ENCODE measurements around the gene KRT14.

KRT14 gene

GRCh38 chr17:41575336-41575735 lies 11.4 kb downstream of the KRT14 start:
- DNase-seq, result no peak

DNA sequence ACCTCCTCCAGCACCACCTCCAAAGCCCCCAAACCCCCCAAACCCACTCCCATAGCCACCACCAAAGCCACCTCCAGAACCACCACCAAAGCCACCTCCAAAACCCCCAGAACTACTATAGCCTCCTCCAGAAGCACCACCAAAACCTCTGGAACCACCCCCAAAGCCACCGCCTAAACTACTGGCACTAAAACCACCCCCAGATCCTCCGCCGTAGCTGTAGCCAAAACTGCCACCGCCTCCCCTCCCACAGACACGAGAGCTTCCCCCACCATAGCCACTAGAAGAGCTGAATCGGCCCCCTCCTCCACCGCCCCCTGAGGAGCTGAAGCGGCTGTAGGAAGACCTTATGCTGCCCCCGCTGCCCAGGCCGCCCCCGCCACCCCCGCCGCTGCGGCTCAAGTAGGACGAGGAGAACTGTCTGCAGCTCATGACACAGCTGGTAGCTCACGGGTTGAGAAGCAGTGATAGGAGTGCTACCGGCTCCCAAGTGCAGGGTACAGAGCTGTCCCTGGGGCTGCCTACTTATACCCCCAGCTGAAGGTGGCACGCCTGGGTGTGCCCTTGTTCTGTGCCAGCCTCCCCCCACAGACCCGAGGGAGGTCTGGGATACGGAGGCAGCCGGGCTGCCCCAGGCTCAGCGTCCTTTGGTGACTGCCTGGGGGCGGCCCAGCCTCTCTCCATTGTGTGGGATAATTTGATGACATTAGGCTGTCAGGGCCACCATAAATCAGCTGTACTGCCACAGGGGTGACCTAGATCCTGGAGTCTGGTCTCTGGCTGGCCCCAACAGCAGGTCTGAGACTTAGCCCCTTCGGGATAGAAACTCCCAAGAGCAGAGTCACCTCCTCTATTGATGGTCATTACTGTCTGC lies 14.9 kb downstream of the KRT14 start, which contains the start of gene KRT9:
Gene KRT9 (minus strand): TSS at position 499 of the 874 bp plus-strand sequence. CDS start 67 bp downstream, at position 432.
- no peak for DNase-seq

GRCh38 chr17:41567317-41567716 lies 19.4 kb downstream of the KRT14 start:
- DNase-seq, result no peak

DNA sequence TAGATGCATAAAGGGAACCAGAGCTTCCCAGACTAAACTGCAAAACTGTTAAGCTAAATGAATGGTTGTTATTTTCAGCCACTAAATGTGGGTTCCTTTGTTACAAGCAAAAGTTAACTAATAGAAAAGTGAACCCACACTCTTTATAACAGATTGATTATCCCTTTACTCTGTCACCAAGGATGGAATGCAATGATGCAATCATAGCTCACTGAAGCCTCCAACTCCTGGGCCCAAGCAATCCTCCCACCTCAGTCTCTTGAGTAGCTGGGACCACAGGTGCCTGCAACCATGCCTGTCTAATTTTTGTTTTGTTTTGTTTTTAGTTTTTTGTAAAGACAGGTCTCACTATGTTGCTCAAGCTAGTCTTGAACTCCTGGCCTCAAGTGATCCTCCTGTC lies 21.4 kb downstream of the KRT14 start:
- DNase-seq, result no peak

DNA sequence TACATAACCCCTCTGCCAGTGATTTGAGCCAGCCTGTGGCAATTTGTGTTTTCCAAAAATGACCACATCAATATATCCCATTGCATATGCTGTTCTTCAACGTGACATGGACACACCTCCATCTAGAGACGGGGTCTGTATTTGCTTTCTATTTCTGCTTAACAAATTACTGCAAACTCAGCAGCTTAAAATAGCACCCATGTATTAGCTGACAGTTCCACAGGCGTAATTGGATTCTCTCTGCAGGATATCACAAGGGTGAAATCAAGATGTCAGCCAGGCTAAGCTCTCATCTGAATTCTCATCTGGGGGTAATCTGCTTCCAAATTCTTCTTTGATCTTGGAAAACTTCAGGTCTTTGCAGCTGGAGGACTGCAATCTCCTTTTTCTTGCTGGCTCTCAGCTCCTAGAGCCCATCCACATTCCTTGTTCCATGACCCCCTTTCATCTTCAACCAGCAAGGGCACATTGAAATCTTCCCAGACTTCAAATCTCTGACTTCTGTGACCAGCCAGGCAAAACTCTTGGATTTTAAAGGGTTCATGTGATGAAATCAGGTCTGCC lies 23.0 kb downstream of the KRT14 start:
- DNase-seq, result no peak

DNA sequence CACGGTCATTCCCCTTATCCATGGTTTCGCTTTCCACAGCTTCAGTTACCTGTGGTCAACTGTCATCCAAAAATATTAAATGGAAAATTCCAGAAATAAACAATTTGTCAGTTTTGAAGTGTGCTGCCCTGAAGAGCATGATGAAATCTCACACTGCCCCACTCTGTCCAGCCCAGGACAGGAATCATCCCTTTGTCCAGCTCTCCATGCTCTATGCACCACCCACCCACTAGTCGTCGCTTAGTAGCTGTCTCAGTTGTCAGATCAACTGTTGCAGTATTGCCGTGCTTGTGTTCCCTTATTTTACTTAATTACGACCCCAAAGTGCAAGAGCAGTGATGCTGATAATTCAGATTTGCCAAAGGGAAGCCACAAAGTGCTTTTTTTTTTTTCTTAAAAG lies 25.1 kb downstream of the KRT14 start:
- DNase-seq, result no peak

DNA sequence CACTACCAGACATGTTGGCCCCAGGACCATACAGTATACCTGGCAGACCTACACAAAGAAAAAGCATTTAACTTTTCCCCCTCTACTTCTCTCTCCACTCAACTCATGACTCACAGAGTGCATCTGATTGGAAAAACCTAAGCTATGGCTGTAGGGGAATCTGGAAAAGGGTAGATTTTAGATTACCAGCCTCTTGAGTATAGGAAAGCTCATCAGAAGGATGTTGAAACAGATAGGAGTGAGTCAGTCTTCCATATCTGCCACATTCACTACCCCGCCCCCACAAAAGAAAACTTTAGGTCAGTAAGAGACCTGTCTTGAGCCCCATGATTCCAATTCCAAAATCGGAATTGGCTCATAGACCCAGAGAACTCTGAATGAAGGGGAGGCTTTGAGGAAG lies 27.1 kb downstream of the KRT14 start:
- peak; percentile 15 for DNase-seq

- DNase-seq, result no peak
Measured at GRCh38 chr17:41556931-41557330, 29.8 kb downstream of the KRT14 start.

- no peak for DNase-seq
Measured at GRCh38 chr17:41556306-41556705, 30.4 kb downstream of the KRT14 start.

DNA sequence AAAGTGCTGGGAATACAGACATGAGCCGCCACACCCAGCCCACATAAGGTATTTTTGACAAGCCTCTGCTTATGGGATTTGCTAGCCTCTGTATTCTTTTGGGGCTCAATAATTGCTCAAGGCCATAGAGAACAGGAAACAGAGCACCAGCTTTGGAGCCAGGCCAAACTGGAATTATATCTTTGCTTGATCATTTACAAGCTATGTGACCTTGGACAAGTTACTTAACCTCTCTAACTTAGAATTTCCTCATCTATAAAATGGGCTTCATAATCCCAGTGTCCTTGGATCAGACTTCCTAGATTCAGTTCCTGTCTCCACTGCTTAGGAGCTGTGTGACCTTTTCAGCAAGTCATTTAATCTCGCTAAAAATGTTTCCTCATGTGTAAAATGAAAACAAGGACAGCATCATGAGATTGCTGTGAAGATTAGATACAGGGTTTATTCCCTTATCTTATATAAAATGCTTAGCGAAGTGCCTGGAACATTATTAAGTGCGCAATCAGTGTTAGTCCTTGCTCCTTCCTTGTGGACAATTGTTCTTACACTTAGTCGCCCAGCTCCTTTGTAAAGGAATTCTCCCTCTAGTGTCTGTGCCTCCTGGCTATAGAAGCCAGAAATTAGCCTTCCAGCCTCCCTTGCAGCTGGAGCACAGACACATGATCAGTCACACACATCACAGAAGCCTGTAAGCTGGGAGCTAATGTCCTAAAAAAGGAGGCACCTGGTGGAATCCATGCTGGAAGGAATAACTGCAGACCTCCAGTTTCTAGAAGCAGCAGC lies 31.4 kb downstream of the KRT14 start:
- peak; percentile 35 for DNase-seq

GRCh38 chr17:41553987-41554680 lies 32.6 kb downstream of the KRT14 start:
- DNase-seq, result no peak

GRCh38 chr17:41553176-41553575 lies 33.5 kb downstream of the KRT14 start:
- DNase-seq, result peak; percentile 10

- DNase-seq, result no peak
Measured at GRCh38 chr17:41552455-41552854, 34.2 kb downstream of the KRT14 start.

DNA sequence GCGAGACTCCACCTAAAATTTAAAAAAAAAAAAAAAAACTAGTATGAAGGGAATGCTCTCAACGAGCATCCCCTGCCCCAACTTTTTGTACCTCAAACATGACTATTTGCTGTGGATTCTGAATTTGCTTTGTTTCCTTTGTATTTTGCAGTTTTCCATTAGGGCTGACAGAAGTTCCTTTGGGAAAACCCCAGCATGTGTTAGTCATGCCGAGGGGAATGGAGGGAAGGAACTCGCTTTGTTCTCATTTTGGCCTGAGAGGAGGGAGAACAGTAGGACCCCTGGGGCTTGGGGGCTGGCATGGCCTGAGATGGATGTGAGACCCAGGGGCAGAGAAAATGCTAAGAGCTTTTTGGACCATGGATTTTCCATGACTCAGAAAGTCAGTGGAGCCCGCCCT lies 35.3 kb downstream of the KRT14 start:
- no peak for DNase-seq

DNA sequence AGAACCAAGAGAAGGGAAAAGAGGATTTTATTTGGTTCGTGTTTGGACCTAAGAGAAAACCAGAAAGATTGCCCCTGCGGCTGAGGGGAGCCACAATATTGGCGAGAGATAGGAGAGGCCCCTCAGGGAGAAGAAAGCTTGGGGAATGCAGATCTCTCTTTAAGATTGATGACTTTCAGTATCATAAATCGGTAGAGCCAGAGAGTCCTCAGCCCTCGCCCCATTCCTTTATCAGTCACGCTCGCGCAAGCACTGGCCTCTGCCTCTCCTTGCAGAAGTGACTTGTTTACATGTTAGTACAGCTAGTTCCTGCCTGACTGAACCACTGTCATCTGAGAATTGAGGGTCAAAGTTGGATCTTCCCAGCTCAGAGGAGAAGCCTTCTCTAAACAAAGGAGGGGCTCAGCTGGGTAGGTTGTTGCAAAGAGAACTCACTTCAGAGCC lies 37.1 kb downstream of the KRT14 start:
- DNase-seq, result no peak

GRCh38 chr17:41548844-41549595 lies 37.7 kb downstream of the KRT14 start:
- peak; percentile 86 for DNase-seq

DNA sequence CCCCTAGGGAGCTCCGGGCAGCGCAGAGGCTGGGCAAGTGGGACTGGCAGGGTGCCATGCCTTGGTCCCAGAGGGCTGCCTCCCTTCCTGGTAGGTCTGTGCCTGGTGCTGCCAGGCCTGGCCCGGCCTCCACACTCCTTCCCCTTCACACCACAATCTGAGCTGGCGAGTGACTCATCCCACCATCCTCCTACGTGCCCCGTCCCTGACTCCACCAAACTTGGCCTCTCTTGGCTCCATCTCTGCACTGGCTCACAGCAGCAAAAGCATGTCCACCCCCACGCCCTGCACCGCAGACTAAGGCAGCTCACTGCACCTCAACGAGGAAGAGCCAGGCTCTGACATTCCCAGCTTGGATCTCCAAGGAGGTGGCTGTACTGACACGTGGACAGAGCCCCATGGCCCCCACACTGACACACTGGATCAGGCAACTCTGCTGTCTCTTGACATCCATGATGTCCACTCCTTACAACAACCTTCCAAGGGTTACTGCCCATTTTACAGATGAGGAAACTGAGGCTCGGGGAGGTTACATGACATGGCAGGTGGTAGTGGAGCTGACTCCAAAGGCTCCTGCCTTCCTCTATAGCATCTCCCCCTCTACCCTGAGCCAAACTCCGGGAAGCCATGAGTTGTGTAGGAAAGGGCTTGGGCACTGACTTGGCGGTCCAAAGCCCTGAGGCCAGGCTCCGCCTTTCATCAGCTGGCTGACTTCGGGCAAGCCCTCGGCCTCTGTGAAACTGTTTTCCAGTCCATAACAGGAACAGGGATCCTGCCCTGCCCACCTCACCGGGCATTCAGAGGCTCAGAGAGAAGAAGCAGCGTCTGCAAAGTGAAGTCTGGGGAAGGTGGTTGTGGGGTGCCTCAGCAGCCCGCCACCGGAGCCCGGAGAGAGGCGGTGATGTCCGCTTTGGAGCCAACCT lies 38.5 kb downstream of the KRT14 start:
- DNase-seq, result peak; percentile 97

GRCh38 chr17:41547378-41547841 lies 39.3 kb downstream of the KRT14 start:
- DNase-seq, result no peak

DNA sequence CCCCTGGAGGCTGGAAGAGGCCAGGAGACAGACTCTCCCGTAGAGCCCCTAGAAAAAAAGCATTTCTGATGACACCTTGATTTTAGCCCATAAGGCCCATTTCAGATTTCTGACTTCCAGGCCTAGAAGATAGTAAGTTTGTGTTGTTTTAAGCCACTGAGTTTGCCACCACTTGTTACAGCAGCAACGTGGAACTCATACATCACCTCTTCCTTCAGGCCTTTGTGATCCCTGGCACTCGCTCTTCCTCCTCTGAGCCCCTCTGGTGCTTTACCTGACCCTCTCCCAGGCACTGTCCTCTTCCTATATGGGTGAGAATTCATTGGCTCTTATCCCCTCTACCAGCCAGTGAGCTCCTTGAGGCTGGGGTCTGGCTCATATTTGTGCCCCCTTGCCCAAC lies 39.9 kb downstream of the KRT14 start:
- no peak for DNase-seq

DNA sequence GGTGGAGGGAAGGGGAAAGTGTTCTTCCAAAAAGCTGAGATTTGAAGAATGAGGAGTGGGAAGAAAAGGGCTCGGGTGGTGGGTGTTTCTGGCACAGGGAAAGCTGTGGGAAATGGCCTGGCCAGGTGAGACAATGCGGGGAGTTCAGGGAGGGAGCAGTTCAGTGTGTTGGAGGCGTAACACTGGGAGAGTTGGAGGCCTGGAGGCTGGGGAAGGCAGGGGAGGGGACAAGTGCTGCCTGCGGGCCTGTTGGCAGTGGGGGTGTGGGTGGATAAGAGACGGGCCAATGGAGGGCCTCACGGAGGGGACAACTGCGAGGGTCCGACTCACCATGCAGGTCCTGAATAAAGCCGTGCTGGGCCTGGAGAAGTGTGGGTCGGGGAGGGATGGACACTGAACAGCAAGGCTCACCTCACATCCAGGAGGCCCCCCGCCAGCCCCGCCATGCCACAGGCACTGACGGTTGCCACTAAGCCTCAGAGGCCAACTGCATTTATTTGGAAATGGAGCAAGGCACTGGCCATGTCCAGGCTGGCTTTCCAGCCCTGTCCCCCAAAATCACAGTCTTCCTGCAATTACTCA lies 40.8 kb downstream of the KRT14 start:
- DNase-seq, result no peak

DNA sequence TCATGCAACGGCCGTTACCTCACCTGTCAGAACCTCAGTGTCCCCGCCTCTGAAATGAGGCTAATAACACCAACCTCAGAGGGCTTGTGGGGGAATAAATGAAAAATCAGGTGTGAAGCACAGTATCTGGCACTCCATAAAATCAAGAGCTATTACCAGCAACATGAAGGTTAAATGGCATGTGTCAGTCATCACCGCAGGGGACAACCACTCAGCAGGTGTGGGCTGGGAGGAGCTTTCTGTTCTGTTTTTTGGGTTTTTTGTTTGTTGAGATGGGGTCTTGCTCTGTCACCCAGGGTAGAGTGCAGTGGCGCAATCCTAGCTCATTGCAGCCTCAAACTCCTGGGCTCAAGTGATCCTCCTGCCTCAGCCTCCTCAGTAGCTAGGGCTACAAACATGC lies 41.8 kb downstream of the KRT14 start:
- DNase-seq, result no peak
